Embryonic facial prominence (tissue), 1 donor: ENCODE measurements around the gene SEMA6B.
"Not testable (repeated sequence)": the region's sequence is repeated elsewhere in the genome, so short reads cannot be mapped to it uniquely, and the experiment has no call there.

Experiments used
- DNase-seq: peaks from one replicate; pipeline ENCODE4 v3.0.0-alpha.2; 2016; ENCODE audit errors: extremely low spot score

Gene SEMA6B

DNA sequence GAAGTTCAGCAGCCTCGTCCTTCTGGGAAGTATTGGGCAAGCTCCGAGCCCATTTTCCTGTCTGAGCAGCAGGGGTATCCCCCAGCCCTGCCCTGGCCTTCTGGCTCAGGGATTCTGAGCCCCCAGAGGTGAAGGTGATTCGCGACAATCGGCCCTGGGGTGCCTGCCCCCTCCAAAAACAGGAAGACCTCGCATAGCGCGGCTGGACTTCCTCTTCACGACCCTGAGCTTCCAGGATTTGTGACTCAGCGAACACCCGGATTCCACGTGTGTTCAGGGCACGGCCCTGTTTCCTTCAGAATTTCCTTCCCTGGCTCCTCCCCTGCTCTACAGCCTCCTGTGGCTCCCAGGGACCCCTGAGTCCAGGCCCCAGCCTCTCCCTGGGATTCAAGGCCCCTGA, at the start of gene SEMA6B:
Gene SEMA6B (minus strand): TSS at position 116 of the 400 bp plus-strand sequence. CDS start 1,227 bp downstream, outside the sequence.
- no peak for DNase-seq

- DNase-seq = no peak
These were observed 47.6 kb upstream of the SEMA6B start for GRCh38 chr19:4606921-4607678.

DNA sequence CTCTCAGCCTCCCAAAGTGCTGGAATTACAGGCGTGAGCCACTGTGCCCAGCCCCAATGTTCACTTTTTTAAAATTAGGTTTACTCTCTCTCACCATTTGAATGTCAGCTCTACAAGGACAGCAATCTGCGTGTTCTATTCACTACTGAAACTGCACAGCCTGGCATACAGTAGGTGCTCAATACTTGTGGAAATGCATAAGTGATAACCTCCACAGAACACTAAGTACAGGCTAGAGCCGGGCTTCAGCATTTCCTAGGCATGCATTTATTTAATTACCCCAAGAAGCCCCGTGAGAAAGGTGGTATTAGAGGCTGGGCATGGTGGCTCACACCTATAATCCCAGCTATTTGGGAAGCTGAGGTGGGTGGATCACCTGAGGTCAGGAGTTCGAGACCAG, 46.7 kb upstream of the SEMA6B start:
- DNase-seq = no peak

DNA sequence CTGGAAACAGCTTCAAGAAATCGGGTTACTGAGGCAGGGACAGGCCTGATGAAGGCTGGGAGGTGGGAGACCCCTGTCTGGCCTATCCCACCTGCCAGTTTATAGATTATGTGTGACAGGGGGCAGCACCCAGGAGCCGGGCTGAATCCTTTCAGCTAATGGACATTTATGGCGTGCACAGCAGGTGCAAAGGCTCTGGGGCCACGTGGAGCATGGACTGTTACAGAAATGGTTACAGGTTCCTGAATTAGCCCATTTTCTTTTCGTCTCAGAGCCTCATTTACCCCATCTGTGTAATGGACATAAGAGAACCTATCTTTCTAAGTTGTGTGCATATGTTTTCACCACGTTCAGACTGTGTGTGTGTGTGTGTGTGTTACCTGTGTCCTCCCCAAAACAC, 45.4 kb upstream of the SEMA6B start:
- DNase-seq = no peak

- no peak for DNase-seq
These were observed 43.4 kb upstream of the SEMA6B start for GRCh38 chr19:4602915-4603314.

DNA sequence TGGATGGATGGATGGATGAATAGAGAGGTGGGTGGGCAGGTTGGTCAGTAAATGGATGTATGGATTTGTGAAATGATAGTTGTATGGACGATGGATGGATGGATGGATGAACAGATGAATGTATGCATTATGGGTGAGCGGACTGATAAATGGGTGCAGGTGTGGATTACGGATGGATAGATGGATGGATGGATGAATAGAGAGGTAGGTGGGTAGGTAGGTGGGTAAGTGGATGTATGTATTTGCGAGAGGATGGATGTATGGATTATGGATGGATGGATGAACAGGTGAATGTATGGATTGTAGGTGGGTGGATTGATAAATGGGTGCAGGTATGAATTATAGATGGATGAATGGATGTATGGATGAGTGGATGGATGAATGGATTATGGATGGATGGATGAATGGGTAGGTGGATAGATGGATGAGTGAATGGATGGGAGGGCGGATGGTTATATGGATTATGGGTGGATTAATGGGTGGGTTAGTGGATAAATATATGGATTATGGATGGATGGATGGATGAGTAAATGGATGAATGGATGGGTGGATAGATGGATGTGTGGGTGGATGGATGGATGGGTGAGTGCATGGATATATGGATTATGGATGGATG, 42.8 kb upstream of the SEMA6B start:
- no peak for DNase-seq

DNA sequence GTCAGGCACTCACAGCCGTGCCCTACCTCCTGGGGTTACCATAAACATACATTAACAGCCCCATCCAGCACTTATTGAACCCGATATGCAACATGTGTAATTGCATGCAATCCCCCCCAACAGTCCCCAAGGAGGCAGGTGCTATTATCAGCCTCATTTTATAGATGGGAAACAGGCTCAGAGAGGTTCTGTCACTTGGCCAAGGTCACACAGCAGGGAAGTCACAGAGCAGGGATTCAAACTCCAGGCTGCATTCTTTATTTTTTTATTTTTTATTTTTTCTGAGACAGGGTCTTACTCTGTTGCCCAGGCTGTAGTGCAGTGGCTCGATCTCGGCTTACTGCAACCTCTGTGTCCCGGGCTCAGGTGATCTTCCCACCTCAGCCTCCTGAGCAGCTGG, 41.4 kb upstream of the SEMA6B start:
- no peak for DNase-seq

- DNase-seq = no peak
These were observed 40.6 kb upstream of the SEMA6B start for GRCh38 chr19:4600082-4600481.

- no peak for DNase-seq
These were observed 39.2 kb upstream of the SEMA6B start for GRCh38 chr19:4598712-4599111.

DNA sequence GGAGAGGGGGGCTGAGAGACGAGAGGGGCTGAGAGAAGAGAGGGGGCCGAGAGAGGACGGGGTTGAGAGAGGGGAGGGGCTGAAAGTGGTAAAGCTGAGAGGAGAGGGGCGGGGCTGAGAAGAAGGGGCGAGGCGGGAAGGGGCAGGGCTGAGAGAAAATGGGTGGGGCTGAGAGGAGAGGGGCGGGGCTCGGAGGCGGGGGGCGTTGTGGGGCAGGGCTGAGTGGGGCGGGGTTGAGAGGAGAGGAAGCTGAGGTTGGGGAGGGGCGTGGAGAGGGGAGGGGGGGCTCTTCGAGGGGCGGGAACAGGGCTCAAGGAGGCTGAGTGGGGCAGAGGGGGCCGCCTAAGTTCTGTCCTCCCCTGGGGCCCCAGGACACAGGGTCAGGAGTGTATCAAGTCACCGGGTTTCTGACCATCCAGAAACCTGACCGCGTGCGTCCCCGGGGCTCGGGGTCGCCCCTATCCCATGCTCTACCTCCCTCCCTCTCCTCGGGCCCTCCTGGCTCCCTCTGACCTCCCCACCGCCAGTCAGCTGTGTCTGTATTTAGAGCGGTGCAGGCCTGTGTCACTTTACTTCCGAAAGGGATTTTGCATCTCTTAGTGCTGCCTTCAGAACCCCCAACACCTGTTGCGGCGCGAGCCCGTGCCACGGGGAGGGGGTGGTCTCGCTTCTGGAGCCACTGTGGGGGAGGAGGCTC, 38.6 kb upstream of the SEMA6B start:
- DNase-seq = no peak

GRCh38 chr19:4597278-4597974, 37.9 kb upstream of the SEMA6B start:
- no peak for DNase-seq

DNA sequence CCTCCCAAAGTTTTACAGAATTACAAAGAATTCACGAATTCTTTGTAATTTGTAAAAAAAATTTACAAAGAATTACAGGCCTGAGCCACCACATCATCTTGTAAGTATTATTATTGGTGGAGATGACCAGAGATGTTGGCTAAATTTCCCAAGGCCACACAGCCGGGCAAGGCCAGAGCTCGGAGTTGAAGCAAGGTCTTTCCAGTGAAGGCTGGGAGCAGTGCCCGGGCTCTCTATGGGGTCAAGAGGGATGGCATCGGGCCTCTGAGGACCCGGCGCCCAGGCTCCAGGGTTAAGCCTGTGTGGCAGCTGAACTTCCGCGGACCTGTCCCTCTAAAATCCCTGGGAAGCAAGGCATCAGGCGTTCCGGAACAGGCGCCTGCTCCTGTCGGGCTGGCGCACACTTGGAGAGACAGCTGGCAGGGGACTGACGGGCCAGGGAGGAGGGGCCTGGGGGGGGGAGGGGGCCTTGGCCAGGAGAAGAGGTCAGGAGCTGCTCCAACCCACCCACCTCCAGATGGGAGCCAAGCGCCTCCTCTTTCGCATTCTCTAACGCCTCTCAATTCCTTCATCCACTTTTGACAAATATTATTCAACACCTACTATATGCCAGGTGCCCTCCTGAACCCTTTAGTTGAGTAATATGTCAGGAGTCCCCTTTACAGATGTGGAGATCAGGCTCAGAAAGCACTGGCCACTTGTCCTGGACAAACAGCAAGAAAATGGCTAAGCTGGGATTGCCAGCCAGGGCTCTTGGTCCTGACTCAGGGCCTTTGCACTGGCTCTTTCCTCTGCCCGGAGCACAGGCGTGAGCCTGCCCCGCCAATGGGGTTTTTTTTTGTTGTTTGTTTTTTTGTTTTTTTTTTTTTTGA, 36.8 kb upstream of the SEMA6B start:
- no peak for DNase-seq

GRCh38 chr19:4595158-4595557, 35.7 kb upstream of the SEMA6B start:
- DNase-seq = not testable (repeated sequence)

DNA sequence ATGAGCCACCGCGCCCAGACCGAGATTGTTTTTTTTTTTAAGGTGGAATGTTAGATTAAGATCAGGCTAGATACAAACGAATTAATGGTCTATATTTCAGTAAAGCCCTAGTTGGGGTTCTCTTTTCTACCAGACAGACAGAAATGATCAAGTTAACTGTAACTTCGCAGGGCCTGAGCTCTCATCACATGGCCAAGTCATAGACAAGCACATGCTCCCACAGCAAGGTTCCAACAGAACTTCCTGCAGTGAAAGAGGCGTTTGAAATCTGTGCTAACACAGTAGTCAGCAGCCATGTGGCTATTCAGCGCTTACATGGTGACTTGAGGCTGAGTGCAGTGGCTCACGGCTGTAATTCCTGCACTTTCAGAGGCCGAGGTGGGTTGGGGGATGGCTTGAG, 34.7 kb upstream of the SEMA6B start:
- DNase-seq = no peak

DNA sequence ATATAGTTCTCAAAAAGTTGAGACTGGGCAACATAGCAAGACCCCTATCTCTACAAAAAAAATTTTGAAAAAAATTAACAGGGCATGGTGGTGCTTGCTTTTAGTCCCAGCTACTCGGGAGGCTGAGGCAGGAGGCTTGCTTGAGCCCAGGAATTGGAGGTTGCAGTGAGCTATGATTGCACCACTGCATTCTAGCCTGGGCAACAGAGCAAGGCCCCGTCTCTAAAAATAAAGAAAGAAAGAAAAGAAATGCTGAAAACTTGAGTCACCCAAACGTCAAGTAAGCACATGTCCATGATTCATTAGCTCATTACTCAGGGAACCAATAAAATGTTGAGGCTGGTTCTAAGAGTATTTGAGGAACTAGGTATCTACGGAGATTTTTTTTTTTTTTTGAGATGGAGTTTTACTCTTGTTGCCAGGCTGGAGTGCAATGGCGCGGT, 33.9 kb upstream of the SEMA6B start:
- no peak for DNase-seq

DNA sequence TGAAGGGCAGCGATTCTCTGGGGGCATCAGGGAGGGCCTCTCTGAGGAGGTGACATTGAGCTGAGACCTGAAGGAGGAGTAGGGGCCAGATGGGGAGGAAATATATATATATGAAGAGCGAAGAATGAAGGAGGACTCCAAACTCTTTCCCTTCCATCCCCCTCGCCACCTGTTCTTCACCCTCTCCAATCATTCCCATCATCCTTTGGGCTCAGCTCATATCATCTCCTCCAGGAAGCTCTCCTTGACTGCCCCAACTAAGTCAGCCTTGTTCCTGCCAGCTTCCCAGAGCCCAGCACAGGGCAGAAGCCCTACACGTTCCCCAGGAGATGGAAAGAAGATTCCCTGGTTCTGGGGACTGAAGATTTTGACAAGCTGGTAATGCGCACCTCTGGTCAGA, 33.0 kb upstream of the SEMA6B start:
- DNase-seq = no peak

GRCh38 chr19:4591320-4591719, 31.8 kb upstream of the SEMA6B start:
- DNase-seq = no peak

DNA sequence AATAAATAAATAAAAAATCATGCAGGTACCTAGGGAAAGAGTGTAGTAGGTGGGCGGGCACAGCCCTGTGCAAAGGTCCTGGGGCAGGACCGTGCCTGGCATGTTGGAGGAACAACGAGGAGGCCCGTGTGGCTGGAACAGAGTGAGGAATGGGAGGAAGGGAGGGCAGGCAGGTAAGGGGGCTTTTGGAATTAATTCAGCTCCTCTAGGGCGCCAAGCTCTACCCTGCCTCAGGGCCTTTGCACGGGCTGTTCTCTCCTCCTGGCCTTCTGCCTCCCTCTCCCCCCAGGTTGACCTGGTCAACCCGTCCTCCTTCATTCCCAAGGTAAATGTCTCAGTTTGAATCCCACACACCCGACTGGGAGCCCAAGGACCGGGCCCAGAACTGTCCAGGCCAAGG, 31.1 kb upstream of the SEMA6B start:
- DNase-seq = no peak

GRCh38 chr19:4589579-4590410, 30.3 kb upstream of the SEMA6B start:
- DNase-seq = no peak

DNA sequence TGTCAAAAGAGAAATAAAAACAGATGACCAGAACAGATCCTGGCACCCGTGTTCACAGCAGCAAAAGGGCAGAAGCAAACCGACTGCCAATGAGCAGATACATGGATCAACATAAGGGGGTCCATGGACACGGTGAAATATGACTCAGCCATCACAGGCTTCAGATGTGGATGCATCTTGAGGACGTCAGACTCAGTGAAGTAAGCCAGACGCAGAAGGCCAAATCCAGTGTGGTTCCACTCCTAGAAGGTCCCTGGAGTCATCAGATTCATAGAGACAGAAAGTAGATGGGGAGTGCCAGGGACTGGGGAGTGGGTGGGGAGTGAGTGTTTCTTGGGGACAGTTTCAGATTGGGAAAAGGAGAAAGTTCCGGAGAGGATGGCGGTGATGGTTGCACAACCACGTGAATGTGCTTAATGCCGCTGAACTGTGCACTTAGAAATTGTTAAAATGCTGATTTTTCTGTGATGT, 28.8 kb upstream of the SEMA6B start:
- DNase-seq = no peak
